Parathyroid adenoma (tissue), 2 donors: ENCODE measurements around the gene HSPA14.

Experiments used
- H2AFZ ChIP-seq: fragments of 300-600 bp; sonication (generic); one replicate; pipeline ENCODE4 v1.7.0; 2017; ENCODE audit warnings: antibody characterized with exemption, mild to moderate bottlenecking
- H3K27ac ChIP-seq: fragments of 300-600 bp; sonication (generic); one replicate; pipeline ENCODE4 v1.7.0; 2017
- H3K27me3 ChIP-seq: fragments of 300-600 bp; sonication (generic); one replicate; pipeline ENCODE4 v1.7.0; 2017; ENCODE audit warnings: low read length; ENCODE audit not compliant: control insufficient read depth, insufficient read depth
- H3K36me3 ChIP-seq: fragments of 300-600 bp; sonication (generic); one replicate; pipeline ENCODE4 v1.7.0; 2017; ENCODE audit warnings: low read length; ENCODE audit not compliant: control insufficient read depth, insufficient read depth
- H3K4me1 ChIP-seq: fragments of 300-600 bp; sonication (generic); one replicate; pipeline ENCODE4 v1.7.0; 2017; ENCODE audit warnings: control low read depth
- H3K4me2 ChIP-seq: fragments of 300-600 bp; sonication (generic); one replicate; pipeline ENCODE4 v1.7.0; 2017; ENCODE audit warnings: low read length
- H3K4me3 ChIP-seq: fragments of 300-600 bp; sonication (generic); one replicate; pipeline ENCODE4 v1.7.0; 2017; ENCODE audit warnings: low read depth, low read length
- H3K79me2 ChIP-seq: fragments of 300-600 bp; sonication (generic); one replicate; pipeline ENCODE4 v1.7.0; 2017; ENCODE audit warnings: control low read depth
- H3K9ac ChIP-seq: fragments of 300-600 bp; sonication (generic); one replicate; pipeline ENCODE4 v1.7.0; 2017; ENCODE audit warnings: mild to moderate bottlenecking
- H3K9me3 ChIP-seq: fragments of 300-600 bp; sonication (generic); one replicate; pipeline ENCODE4 v1.7.0; 2017; ENCODE audit warnings: low read length; ENCODE audit not compliant: control insufficient read depth
- CTCF ChIP-seq: fragments of 300-600 bp; sonication (generic); IDR thresholded peaks from one replicate; pipeline ENCODE4 v1.7.0; 2017; ENCODE audit warnings: antibody characterized with exemption, mild to moderate bottlenecking
- donor health status: primary hyperparathyroidism.

Gene HSPA14

GRCh38 chr10:14873090-14873760, 35.1 kb downstream of the HSPA14 start:
- Histone ChIP-seq H3K4me2 (no peak overlapping the region), H3K9ac (no peak overlapping the region), H3K79me2 (peaks cover 3% of the 10 kb centered on the region), H3K27me3 (no peaks in the 10 kb centered on the region), H3K36me3 (no peaks in the 10 kb centered on the region), H3K9me3 (no peaks in the 10 kb centered on the region), H2AFZ (no peak overlapping the region), H3K4me3 (no peak overlapping the region), H3K27ac (no peak overlapping the region), H3K4me1 (peaks cover 4% of the 10 kb centered on the region)
- TF ChIP-seq CTCF, result no peak

DNA sequence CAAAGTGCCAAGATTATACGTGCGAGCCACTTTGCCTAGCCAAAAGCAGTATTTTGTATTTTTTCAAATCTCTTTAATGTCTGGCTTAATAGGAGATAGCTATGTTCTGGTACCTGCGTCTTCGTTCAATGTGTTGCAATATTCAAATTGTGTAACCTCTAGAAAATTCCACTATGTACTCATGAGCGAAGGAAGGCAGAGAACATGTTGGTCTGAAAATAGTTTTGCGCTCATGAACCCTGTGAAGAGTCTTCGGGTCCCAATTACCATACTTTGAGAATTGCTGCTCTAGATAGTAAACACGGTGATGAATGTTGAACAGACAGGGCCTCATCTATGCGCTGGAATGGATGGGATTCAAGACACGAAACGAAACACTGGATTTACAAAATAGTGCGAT, 37.8 kb downstream of the HSPA14 start:
- Histone ChIP-seq H3K4me1 (peaks cover 10% of the 10 kb centered on the region), H3K27ac (no peak overlapping the region), H3K9ac (no peak overlapping the region), H3K27me3 (no peaks in the 10 kb centered on the region), H3K4me3 (no peak overlapping the region), H3K4me2 (no peak overlapping the region), H3K9me3 (no peaks in the 10 kb centered on the region), H3K36me3 (no peaks in the 10 kb centered on the region), H2AFZ (no peak overlapping the region), H3K79me2 (peaks cover 3% of the 10 kb centered on the region)
- no peak for TF ChIP-seq CTCF

DNA sequence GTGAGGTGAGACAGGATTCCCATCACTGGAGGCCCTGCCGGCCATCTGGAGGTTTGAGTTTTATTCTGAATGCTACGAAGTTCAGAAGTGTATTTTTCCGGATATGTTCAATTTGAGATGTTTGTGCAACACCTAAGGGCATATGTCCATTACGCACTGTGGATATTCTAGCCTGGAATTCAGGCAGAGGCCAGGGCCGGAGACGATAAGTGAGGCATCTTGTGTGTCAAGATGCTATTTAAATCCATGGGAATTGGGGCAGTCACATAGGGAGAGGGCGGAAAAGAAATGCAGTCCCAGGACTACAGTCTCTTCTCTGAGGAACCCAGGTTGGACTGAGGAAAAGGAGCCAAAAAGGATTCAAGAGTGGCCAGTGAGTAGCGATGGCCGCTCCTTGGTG, 38.7 kb downstream of the HSPA14 start:
- no peaks in the 10 kb centered on the region for H3K9me3 ChIP-seq
- peaks cover 10% of the 10 kb centered on the region for H3K4me1 ChIP-seq
- no peaks in the 10 kb centered on the region for H3K27me3 ChIP-seq
- no peak overlapping the region for H3K4me2 ChIP-seq
- no peaks in the 10 kb centered on the region for H3K36me3 ChIP-seq
- H3K27ac ChIP-seq, result no peak overlapping the region
- H2AFZ ChIP-seq, result no peak overlapping the region
- H3K79me2 ChIP-seq, result peaks cover 3% of the 10 kb centered on the region
- TF ChIP-seq CTCF, result no peak
- H3K9ac ChIP-seq, result no peak overlapping the region
- no peak overlapping the region for H3K4me3 ChIP-seq

- H3K4me2 ChIP-seq, result peak within 1 kb of the TSS; percentile 81
- peak within 1 kb of the TSS; percentile 94 for H3K4me3 ChIP-seq
- peak within 1 kb of the TSS; percentile 89 for H3K27ac ChIP-seq
- peak within 1 kb of the TSS; percentile 86 for H3K9ac ChIP-seq
- H3K27me3 ChIP-seq, result no peaks in the 10 kb centered on the region
- H3K79me2 ChIP-seq, result peaks cover 3% of the 10 kb centered on the region
- peaks cover 10% of the 10 kb centered on the region for H3K4me1 ChIP-seq
- peak within 1 kb of the TSS; percentile 96 for H2AFZ ChIP-seq
- no peak for TF ChIP-seq CTCF
- H3K9me3 ChIP-seq, result no peaks in the 10 kb centered on the region
- no peaks in the 10 kb centered on the region for H3K36me3 ChIP-seq
Measured at GRCh38 chr10:14878266-14879123, 40.4 kb downstream of the HSPA14 start, which contains the start of gene SUV39H2. Gene SUV39H2, plus strand, starts transcription at chr10:14878866. Its CDS starts 23 bp downstream, at chr10:14878889.
